WTC11 (cell line): ENCODE results near the gene KCND1. TPM values are rescaled to one million over a fixed set of nuclear protein-coding genes. Genes with fewer than 3 reads are reported as not detected.
"Not testable (repeated sequence)": the region's sequence is repeated elsewhere in the genome, so short reads cannot be mapped to it uniquely, and the experiment has no call there.

ENCODE experiments used
- ATAC-seq: fragments of 200-7000 bp; cut with Tn5 transposase; 2 replicates; pipeline ENCODE4 v1.10.0; 2021; ENCODE audit warnings: mild to moderate bottlenecking, moderate library complexity
- CTCF ChIA-PET: fragments of 300-600 bp; sonication (Branson Sonifier 250); formaldehyde crosslinking; loops from one replicate; lab custom pipeline; 2021; ENCODE audit warnings: antibody characterized with exemption; lab: Charles Lee
- POLR2A ChIA-PET: fragments of 350-600 bp; sonication (Branson Sonifier 250); formaldehyde crosslinking; loops from one replicate; lab custom pipeline; 2021; ENCODE audit warnings: antibody characterized with exemption; lab: Charles Lee
- DNase-seq: peaks from one replicate; pipeline ENCODE4 v3.0.0; 2021; ENCODE audit warnings: low spot score
- H3K27ac Mint-ChIP-seq: 2 replicates; pipeline ENCODE4 v1.8.0; 2021; ENCODE audit warnings: mixed read lengths
- H3K27me3 Mint-ChIP-seq: 2 replicates; pipeline ENCODE4 v1.8.0; 2021; ENCODE audit warnings: low read depth, mild to moderate bottlenecking, moderate library complexity, mixed read lengths
- H3K36me3 Mint-ChIP-seq: 2 replicates; pipeline ENCODE4 v1.8.0; 2021; ENCODE audit warnings: mixed read lengths
- H3K4me1 Mint-ChIP-seq: 2 replicates; pipeline ENCODE4 v1.8.0; 2022; ENCODE audit warnings: mixed read lengths
- H3K4me3 Mint-ChIP-seq: 2 replicates; pipeline ENCODE4 v1.8.0; 2021; ENCODE audit warnings: mild to moderate bottlenecking, moderate library complexity, mixed read lengths
- H3K9me3 Mint-ChIP-seq: 2 replicates; pipeline ENCODE4 v1.8.0; 2021; ENCODE audit warnings: mixed read lengths
- ATF1 ChIP-seq: sonication (generic); formaldehyde crosslinking; IDR thresholded peaks from 2 replicates; pipeline ENCODE4 v1.8.1; 2023; ENCODE audit warnings: mild to moderate bottlenecking, moderate library complexity, missing genetic modification reagents
- FOXK1 ChIP-seq: sonication (generic); formaldehyde crosslinking; IDR thresholded peaks from 2 replicates; pipeline ENCODE4 v1.8.0; 2022; ENCODE audit warnings: mild to moderate bottlenecking, moderate library complexity, missing genetic modification reagents
- HMGA2 ChIP-seq: fragments of 250-450 bp; sonication (Bioruptor Pico); IDR thresholded peaks from 2 replicates; pipeline ENCODE4 v1.4.0; 2021; ENCODE audit warnings: mild to moderate bottlenecking, moderate library complexity
- HMGXB4 ChIP-seq: sonication (generic); formaldehyde crosslinking; IDR thresholded peaks from 2 replicates; pipeline ENCODE4 v1.8.1; 2023; ENCODE audit warnings: mild to moderate bottlenecking, moderate library complexity, missing genetic modification reagents
- IRF2 ChIP-seq: sonication (generic); formaldehyde crosslinking; IDR thresholded peaks from 2 replicates; pipeline ENCODE4 v1.8.0; 2022; ENCODE audit warnings: low read depth, missing genetic modification reagents, borderline replicate concordance
- JUN ChIP-seq: sonication (generic); formaldehyde crosslinking; IDR thresholded peaks from 2 replicates; pipeline ENCODE4 v1.8.0; 2023; ENCODE audit warnings: mild to moderate bottlenecking, missing genetic modification reagents
- MAX ChIP-seq: sonication (generic); formaldehyde crosslinking; IDR thresholded peaks from 2 replicates; pipeline ENCODE4 v1.8.0; 2022; ENCODE audit warnings: mild to moderate bottlenecking, missing genetic modification reagents
- MXD4 ChIP-seq: fragments of 250-450 bp; sonication (Bioruptor Pico); IDR thresholded peaks from 2 replicates; pipeline ENCODE4 v1.8.0; 2021; ENCODE audit warnings: mild to moderate bottlenecking, moderate library complexity, borderline replicate concordance
- MYBL2 ChIP-seq: sonication (generic); formaldehyde crosslinking; IDR thresholded peaks from 2 replicates; pipeline ENCODE4 v1.8.1; 2023; ENCODE audit warnings: mild to moderate bottlenecking, moderate library complexity, missing genetic modification reagents
- NFE2L1 ChIP-seq: sonication (generic); formaldehyde crosslinking; IDR thresholded peaks from 2 replicates; pipeline ENCODE4 v1.8.1; 2023; ENCODE audit warnings: missing genetic modification reagents
- SMAD4 ChIP-seq: sonication (generic); formaldehyde crosslinking; IDR thresholded peaks from 2 replicates; pipeline ENCODE4 v1.8.0; 2022; ENCODE audit warnings: mild to moderate bottlenecking, missing genetic modification reagents
- SP1 ChIP-seq: sonication (generic); formaldehyde crosslinking; conservative IDR thresholded peaks from 2 replicates; pipeline ENCODE4 v1.8.1; 2022; ENCODE audit warnings: missing genetic modification reagents
- TP53 ChIP-seq: sonication (generic); formaldehyde crosslinking; IDR thresholded peaks from 2 replicates; pipeline ENCODE4 v1.8.1; 2023; ENCODE audit warnings: mild to moderate bottlenecking, missing genetic modification reagents
- USF1 ChIP-seq: sonication (generic); formaldehyde crosslinking; IDR thresholded peaks from 2 replicates; pipeline ENCODE4 v1.8.0; 2022; ENCODE audit warnings: mild to moderate bottlenecking, missing genetic modification reagents
- ZBTB21 ChIP-seq: sonication (generic); formaldehyde crosslinking; IDR thresholded peaks from 2 replicates; pipeline ENCODE4 v1.8.1; 2023; ENCODE audit warnings: mild to moderate bottlenecking, missing genetic modification reagents, borderline replicate concordance
- ZNF263 ChIP-seq: sonication (generic); formaldehyde crosslinking; IDR thresholded peaks from 2 replicates; pipeline ENCODE4 v1.8.1; 2022; ENCODE audit warnings: low read depth, mild to moderate bottlenecking, moderate library complexity, missing genetic modification reagents
- ZNF423 ChIP-seq: fragments of 250-450 bp; sonication (Bioruptor Pico); IDR thresholded peaks from 2 replicates; pipeline ENCODE4 v2.1.2; 2022; ENCODE audit warnings: mild to moderate bottlenecking, moderate library complexity
- total RNA-seq: library from RNA; stranded (reverse); gene quantifications from 3 replicates; pipeline ENCODE4 v1.2.3, GENCODE V29; 2021
- TF ChIP-seq, protein P1 (sequence below): sonication (generic); formaldehyde crosslinking; IDR thresholded peaks from 2 replicates; pipeline ENCODE4 v1.8.1; 2022; ENCODE audit warnings: mild to moderate bottlenecking, missing genetic modification reagents, moderate library complexity, borderline replicate concordance
- TF ChIP-seq, protein P2 (sequence below): sonication (generic); formaldehyde crosslinking; IDR thresholded peaks from 2 replicates; pipeline ENCODE4 v1.8.0; 2023; ENCODE audit warnings: missing genetic modification reagents
- TF ChIP-seq, protein P3 (sequence below): fragments of 200-600 bp; IDR thresholded peaks from 2 replicates; pipeline ENCODE4 v1.8.0; 2022; ENCODE audit warnings: antibody characterized with exemption

Gene KCND1
- total RNA-seq, 1 experiment from 2014 or later = 5.4 TPM

DNA sequence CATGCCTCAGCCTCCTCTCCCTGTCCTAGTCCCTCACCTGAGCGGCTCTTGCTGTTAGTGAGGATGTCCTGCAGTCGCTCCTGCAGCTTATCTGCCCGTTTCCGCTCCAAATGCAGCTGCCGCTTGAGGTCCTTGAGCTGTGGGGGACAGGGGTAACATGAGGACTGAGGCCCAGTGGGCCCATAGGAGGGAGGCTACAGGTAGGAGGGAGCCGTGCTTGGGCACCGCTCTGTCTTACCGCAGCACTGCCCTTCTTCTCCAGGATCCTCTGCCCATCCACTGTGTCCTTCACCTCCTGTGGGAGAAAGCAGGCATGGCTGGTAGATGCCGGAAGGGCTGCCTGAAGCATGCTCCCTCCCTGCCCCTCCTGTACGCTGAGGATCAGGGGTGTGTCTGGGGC lies 9.5 kb upstream of the KCND1 start (continued):
- TF ChIP-seq HMGXB4 (CRISPR knock-in tag) (no peak), NFE2L1 (CRISPR knock-in tag) (no peak), MYBL2 (CRISPR knock-in tag) (no peak), MAX (CRISPR knock-in tag) (no peak), ATF1 (no peak), JUN (CRISPR knock-in tag) (no peak)
- TF ChIP-seq, protein P1, sequence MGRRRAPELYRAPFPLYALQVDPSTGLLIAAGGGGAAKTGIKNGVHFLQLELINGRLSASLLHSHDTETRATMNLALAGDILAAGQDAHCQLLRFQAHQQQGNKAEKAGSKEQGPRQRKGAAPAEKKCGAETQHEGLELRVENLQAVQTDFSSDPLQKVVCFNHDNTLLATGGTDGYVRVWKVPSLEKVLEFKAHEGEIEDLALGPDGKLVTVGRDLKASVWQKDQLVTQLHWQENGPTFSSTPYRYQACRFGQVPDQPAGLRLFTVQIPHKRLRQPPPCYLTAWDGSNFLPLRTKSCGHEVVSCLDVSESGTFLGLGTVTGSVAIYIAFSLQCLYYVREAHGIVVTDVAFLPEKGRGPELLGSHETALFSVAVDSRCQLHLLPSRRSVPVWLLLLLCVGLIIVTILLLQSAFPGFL (CRISPR knock-in tag) = no peak
- TF ChIP-seq, protein P2, sequence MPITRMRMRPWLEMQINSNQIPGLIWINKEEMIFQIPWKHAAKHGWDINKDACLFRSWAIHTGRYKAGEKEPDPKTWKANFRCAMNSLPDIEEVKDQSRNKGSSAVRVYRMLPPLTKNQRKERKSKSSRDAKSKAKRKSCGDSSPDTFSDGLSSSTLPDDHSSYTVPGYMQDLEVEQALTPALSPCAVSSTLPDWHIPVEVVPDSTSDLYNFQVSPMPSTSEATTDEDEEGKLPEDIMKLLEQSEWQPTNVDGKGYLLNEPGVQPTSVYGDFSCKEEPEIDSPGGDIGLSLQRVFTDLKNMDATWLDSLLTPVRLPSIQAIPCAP (CRISPR knock-in tag) = no peak

DNA sequence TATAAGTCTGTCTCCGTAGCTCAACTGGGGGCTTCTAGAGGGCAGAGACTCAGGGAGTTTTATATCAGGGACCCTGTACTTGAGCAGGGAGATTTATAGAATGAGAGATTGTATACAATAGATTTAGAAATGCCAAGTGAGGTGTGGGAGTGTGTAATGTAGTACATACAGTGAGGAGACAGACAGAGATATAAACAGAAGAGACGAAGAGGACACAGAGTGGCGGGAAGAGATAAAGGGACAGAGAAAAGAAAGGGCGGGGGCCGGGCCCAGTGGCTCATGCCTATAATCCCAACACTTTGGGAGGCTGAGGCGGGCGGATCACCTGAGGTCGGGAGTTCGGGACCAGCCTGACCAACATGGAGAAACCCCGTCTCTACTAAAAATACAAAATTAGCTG lies 8.7 kb upstream of the KCND1 start:
- H3K4me3 Mint-ChIP-seq, POLR2A ChIA-PET, DNase-seq, H3K4me1 Mint-ChIP-seq, H3K9me3 Mint-ChIP-seq, H3K27ac Mint-ChIP-seq, ATAC-seq, H3K27me3 Mint-ChIP-seq: not testable (repeated sequence)
- peaks cover 54% of the 10 kb centered on the region for H3K36me3 Mint-ChIP-seq
- CTCF ChIA-PET = interaction anchor here (0.6 kb wide), 1 partner anchor 71 kb away, joined by 5 read pairs; no protein-coding TSS in a partner anchor

- ATAC-seq (no peak), DNase-seq (no peak)
- H3K27ac Mint-ChIP-seq = no peak overlapping the region
- peaks cover 47% of the 10 kb centered on the region for H3K36me3 Mint-ChIP-seq
- TF ChIP-seq SP1 (CRISPR knock-in tag) (no peak), HMGXB4 (CRISPR knock-in tag) (no peak), USF1 (no peak), ZNF263 (CRISPR knock-in tag) (no peak)
- no peaks in the 10 kb centered on the region for H3K4me1 Mint-ChIP-seq
- POLR2A ChIA-PET = no interaction called here
- H3K9me3 Mint-ChIP-seq = no peaks in the 10 kb centered on the region
- H3K4me3 Mint-ChIP-seq = no peak overlapping the region
- no peaks in the 10 kb centered on the region for H3K27me3 Mint-ChIP-seq
- CTCF ChIA-PET = no interaction called here
Observed at GRCh38 chrX:48978226-48978625, 6.6 kb upstream of the KCND1 start.

DNA sequence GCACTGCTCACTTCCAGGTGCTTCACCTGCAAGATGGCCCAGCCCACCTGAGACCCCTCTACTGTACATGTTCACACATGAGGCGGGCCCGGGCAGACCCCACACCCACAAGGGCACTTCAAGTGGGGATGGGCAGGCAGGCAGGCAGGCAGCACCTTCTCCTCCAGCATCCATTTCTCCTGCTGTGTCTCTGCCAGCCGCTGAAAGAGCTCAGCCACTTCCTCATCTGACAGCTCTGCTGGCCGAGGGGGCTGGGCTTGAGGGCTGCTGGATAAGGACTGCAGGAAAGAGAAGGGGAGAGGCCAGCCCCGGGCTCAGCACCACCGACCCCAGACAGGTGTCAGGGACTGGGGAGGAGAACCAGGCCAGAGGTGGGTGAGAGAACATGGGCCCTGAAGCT lies 4.4 kb upstream of the KCND1 start:
- no peaks in the 10 kb centered on the region for H3K27me3 Mint-ChIP-seq
- peaks cover 37% of the 10 kb centered on the region for H3K36me3 Mint-ChIP-seq
- no peak for TF ChIP-seq HMGXB4 (CRISPR knock-in tag)
- TF ChIP-seq TP53 (CRISPR knock-in tag) = no peak
- no peak for TF ChIP-seq USF1
- no peak for TF ChIP-seq NFE2L1 (CRISPR knock-in tag)
- TF ChIP-seq IRF2 (CRISPR knock-in tag) = no peak
- TF ChIP-seq FOXK1 = no peak
- TF ChIP-seq, protein P3, sequence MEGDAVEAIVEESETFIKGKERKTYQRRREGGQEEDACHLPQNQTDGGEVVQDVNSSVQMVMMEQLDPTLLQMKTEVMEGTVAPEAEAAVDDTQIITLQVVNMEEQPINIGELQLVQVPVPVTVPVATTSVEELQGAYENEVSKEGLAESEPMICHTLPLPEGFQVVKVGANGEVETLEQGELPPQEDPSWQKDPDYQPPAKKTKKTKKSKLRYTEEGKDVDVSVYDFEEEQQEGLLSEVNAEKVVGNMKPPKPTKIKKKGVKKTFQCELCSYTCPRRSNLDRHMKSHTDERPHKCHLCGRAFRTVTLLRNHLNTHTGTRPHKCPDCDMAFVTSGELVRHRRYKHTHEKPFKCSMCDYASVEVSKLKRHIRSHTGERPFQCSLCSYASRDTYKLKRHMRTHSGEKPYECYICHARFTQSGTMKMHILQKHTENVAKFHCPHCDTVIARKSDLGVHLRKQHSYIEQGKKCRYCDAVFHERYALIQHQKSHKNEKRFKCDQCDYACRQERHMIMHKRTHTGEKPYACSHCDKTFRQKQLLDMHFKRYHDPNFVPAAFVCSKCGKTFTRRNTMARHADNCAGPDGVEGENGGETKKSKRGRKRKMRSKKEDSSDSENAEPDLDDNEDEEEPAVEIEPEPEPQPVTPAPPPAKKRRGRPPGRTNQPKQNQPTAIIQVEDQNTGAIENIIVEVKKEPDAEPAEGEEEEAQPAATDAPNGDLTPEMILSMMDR = no peak
- no peak for TF ChIP-seq ZBTB21 (CRISPR knock-in tag)
- no peak for TF ChIP-seq MXD4 (CRISPR knock-in tag)
- no peak for TF ChIP-seq SMAD4 (CRISPR knock-in tag)
- TF ChIP-seq HMGA2 (CRISPR knock-in tag) = no peak
- no peak for TF ChIP-seq ZNF423 (CRISPR knock-in tag)
- H3K4me1 Mint-ChIP-seq = no peaks in the 10 kb centered on the region
- H3K27ac Mint-ChIP-seq = no peak overlapping the region
- H3K4me3 Mint-ChIP-seq = no peak overlapping the region
- no peaks in the 10 kb centered on the region for H3K9me3 Mint-ChIP-seq
- POLR2A ChIA-PET = no interaction called here
- DNase-seq = no peak
- ATAC-seq = no peak
- CTCF ChIA-PET = no interaction called here
